Mammary epithelial cell (primary cell): ENCODE results near the gene EVX2.

Source experiments
- EZH2 ChIP-seq: IDR thresholded peaks from 2 replicates; pipeline ENCODE4 v1.6.1; 2012; ENCODE audit warnings: low read length, inconsistent platforms, borderline replicate concordance
- TF ChIP-seq, protein P1 (sequence below), 2 donors: IDR thresholded peaks in 1 of 2; conservative IDR thresholded peaks in 1 of 2; 2 replicates each; pipeline ENCODE4 v1.5.1; 2011 to 2012; ENCODE audit warnings: inconsistent platforms in 2 of 2, low read length in 2 of 2, mild to moderate bottlenecking in 2 of 2, control low read depth in 1 of 2, low read depth in 1 of 2; ENCODE audit not compliant: insufficient read depth in 1 of 2; ENCODE audit errors: extremely low read depth in 1 of 2

DNA sequence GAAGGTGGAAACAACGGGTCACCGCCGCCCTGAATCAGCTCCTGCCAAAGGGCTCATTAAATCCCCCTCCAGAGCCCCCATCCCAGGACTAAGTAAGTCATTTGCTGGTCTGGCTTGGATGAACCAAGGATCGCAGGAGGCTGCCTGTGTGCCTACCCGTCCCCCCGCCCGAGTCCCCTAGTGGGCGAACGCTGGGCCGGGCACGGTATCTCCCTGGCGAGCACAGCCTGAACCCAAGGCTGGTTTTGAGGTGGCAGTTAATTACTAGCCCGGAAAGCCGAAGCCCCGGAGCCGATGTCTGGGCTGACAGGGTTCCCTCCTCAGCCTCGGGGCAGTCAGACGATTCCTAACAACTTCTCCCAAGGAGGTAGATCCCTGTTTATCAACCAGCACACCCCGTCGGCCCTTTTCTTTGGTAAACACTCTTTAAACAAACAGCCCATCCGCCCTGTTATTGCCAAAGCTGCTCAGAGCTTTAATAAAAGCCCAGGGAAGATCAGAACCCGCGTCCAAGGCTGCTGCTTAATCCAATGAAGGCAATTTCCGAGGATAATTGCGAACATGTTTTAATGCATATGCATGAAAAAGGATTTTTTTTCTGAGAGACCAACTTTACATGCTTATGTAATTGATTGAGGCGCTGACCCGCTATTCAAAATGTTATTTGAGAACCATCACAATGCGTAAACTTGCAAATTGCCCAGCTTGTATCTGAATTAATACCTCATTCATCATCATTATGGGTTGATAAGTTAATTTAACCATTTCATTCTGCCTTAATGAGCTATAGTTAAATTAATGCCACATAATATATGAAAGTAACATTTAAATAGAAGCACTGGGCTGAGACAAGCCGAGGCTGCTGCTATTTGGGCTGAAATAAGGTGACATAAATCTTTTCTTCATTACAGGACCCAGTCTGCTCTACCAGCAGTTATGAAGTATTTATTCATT lies 10.5 kb downstream of the EVX2 start:
- TF ChIP-seq, protein P1, sequence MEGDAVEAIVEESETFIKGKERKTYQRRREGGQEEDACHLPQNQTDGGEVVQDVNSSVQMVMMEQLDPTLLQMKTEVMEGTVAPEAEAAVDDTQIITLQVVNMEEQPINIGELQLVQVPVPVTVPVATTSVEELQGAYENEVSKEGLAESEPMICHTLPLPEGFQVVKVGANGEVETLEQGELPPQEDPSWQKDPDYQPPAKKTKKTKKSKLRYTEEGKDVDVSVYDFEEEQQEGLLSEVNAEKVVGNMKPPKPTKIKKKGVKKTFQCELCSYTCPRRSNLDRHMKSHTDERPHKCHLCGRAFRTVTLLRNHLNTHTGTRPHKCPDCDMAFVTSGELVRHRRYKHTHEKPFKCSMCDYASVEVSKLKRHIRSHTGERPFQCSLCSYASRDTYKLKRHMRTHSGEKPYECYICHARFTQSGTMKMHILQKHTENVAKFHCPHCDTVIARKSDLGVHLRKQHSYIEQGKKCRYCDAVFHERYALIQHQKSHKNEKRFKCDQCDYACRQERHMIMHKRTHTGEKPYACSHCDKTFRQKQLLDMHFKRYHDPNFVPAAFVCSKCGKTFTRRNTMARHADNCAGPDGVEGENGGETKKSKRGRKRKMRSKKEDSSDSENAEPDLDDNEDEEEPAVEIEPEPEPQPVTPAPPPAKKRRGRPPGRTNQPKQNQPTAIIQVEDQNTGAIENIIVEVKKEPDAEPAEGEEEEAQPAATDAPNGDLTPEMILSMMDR (conservative IDR thresholded peaks at IDR 0.05 in 1 of 2, IDR thresholded peaks at IDR 0.05 in 1 of 2; ENCODE audit: extremely low read depth in 1 of 2, insufficient read depth in 1 of 2, low read depth in 1 of 2, low read length in 2 of 2), result no peak
- TF ChIP-seq EZH2, result peak; percentile 66
